GM12874 (cell line): Measurements from ENCODE around the gene TEX29.

ENCODE experiments used
- TF ChIP-seq, protein P1 (sequence below): IDR thresholded peaks from 2 replicates; pipeline ENCODE4 v1.5.1; 2011; ENCODE audit warnings: low read depth, mild to moderate bottlenecking, control low read depth, low read length, moderate library complexity; ENCODE audit not compliant: insufficient read depth

TEX29 gene

DNA sequence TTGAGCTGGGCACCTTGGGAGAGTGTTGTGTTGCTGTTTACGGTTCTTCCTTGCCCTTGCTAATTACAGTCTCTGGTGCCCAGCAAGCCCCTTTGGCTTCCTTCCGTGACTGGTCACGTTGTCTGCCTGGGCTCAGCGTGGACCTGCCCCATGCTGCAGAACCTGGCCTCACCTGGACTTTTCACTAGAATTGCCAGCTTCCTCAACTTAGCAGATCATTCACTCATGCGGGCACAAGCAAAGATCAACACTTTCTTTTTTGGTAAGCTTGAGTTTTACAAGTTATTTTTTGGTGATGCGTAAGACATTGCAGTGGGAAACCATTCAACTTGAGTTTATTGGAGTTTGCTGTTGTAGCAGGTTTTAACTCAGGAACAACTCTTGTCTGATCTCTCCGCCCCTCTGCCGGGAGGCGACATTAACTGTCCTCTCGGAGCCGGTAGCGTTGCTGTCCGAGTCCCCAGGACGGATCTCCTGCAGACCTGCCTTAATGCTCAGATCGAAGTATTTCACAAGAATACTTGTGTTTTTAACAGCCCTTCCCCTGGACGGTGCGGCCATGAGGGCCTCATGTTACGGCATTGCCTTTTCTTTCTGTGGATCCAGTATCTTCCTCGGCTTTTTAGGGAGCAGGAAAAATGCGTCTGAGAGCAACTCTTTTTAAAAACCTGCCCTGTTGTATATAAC lies 15.7 kb upstream of the TEX29 start:
- TF ChIP-seq, protein P1, sequence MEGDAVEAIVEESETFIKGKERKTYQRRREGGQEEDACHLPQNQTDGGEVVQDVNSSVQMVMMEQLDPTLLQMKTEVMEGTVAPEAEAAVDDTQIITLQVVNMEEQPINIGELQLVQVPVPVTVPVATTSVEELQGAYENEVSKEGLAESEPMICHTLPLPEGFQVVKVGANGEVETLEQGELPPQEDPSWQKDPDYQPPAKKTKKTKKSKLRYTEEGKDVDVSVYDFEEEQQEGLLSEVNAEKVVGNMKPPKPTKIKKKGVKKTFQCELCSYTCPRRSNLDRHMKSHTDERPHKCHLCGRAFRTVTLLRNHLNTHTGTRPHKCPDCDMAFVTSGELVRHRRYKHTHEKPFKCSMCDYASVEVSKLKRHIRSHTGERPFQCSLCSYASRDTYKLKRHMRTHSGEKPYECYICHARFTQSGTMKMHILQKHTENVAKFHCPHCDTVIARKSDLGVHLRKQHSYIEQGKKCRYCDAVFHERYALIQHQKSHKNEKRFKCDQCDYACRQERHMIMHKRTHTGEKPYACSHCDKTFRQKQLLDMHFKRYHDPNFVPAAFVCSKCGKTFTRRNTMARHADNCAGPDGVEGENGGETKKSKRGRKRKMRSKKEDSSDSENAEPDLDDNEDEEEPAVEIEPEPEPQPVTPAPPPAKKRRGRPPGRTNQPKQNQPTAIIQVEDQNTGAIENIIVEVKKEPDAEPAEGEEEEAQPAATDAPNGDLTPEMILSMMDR: no peak

DNA sequence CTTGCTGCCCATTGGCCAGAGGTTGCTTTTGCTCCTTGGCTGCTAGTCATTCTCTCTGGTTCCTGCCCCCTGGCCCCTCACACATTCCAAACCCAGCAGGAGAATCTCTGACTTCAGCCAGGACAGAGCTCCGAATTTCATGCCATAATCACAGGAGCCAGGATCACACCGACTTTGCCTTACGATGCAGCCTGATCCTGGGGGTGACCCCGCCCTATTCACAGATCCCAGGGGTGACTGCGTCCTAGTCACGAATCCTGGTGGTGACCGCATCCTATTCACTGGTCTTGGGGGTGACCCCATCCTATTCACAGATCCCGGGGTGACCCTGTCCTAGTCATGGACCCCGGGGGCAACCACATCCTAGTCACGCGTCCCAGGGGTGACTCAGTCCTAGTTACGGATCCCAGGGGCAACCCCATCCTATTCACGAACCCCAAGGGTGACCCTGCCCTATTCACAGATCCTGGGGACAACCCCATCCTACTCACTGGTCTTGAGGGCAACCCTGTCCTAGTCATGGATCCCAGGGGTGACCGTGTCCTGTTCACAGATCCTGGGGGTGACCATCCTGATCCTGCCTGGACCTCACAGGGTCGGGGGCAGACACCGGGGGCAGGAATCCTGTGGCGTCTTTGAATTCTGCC lies 7.4 kb upstream of the TEX29 start:
- TF ChIP-seq, protein P1: no peak

DNA sequence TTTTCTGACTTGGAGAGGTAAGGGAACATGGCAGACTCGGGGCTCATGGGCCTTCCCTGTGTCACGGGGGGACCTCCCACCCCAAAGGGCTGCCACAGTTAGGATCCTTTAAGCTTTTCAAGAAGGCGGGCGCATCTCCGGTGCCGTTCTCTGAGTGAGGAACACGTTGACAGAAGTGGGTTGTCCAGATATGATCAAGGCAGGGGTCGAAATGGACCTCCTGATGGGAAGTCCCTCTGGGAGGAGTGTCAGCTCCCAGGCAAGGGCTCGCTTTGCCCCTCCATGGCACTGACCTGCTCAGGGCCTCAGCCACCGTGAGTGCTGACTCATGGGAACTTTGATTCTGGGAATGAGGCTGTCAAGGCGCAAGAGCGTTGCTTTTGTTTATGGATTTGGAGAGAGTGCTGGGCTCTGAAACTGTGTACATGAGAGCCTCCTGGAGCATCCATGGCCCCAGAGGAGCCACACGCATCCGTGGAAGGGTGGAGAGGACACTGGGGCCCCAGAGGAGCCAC lies 6.5 kb upstream of the TEX29 start:
- TF ChIP-seq, protein P1: no peak

DNA sequence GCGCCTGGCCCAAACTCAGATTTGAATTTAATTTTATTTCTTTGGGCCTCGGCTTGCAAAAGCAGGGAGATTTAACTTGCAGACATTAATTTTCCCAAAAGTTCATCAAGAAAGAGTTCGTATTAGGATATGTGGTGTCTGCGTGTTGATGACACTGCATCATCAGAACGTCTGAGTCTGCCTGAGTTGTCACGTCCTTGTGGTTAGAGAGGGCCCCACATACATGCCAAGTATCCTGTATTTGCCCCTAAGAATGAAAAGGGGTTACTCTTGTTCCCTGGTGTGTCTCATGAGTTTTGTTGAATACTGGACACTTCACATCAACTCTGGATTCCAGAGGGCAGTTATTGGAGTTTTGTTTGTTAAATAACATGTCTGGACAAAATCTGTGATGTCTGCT lies 5.6 kb upstream of the TEX29 start:
- TF ChIP-seq, protein P1: no peak

DNA sequence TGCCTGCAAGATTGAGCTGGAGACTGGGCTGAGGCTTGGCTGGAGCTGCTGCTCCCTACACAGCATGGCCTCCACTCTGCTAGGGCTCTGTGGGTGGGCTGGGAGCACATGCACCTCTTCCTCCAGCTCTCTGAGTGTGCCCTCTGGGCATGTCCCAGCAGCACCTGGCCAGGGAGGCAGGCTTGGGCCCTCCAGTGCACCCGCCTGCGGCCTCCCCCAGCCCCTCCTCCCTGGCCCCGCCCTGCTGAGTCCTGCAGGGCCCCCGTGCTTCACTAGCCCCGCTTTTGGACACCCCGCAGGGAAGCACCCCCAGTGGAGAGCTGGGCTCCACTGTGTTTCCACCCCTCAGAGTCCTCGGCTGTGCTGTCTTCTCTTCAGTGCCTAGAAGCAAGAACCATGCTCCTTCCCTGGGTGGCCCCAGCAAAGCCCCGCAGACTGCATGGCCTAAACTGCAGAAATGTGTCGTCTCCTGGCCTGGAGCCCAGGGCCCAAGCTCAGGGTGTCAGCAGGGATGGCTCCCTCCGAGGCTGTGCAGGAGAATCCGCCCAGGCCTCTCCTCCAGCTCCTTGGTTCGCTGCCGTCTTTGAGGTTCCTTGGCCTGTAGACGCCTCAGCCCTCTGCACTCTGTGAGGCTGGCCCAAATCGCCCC lies 5.0 kb upstream of the TEX29 start:
- TF ChIP-seq, protein P1: no peak

DNA sequence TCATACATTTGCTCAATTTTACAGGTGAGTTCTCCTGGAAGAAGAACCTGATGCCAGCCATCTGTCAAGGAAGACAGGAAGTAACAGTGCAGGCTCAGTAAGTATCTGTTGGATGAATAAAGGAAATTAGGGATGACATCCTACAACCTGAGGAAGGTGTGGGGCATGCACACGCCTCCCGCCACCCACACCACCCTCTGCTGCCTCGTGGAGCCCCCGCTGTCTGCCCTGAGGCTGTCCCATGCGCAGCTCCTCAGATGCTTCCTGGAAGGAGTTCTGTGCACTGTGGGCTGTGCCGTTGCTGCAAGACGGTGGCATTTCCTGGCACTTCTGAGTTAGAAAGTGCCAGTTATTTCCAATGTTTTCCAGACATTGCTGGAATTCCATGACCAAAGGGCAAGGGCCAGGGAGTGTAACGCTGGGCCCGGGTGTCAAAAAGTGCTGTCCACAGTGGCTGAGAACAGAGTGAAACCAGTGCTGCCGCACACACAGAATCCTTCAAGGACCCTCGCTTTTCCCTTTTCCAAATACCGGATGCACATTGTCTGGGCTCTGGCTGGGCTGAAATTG lies 4.2 kb upstream of the TEX29 start:
- TF ChIP-seq, protein P1: no peak

DNA sequence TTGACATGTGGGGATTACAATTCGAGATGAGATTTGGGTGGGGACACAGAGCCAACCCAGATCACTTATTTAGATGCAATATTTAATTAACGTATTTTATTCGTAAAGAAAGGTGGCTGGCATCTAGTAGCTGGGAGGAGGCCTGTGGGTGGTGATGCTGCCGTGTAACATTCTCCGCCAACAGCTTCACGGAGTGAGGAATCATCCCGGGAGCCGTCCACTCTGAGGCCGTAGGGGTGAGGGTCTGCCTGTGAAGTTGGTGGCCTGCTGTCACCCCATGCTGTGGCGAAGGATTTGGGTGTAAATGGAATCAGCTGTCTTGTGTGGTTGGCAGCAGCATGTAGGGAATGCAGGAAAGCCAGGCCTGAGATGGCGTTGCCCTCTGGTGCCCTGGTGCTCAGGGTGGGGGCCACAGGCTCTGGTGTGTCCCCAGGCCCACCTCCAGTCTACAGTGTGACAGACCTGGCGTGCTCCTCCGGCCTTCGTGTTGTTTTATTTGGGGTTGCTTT lies 3.3 kb upstream of the TEX29 start:
- TF ChIP-seq, protein P1: no peak
